ENCODE results near the gene PLTP.
"Not testable (repeated sequence)": the region's sequence is repeated elsewhere in the genome, so short reads cannot be mapped to it uniquely, and the experiment has no call there.

Gene PLTP

DNA sequence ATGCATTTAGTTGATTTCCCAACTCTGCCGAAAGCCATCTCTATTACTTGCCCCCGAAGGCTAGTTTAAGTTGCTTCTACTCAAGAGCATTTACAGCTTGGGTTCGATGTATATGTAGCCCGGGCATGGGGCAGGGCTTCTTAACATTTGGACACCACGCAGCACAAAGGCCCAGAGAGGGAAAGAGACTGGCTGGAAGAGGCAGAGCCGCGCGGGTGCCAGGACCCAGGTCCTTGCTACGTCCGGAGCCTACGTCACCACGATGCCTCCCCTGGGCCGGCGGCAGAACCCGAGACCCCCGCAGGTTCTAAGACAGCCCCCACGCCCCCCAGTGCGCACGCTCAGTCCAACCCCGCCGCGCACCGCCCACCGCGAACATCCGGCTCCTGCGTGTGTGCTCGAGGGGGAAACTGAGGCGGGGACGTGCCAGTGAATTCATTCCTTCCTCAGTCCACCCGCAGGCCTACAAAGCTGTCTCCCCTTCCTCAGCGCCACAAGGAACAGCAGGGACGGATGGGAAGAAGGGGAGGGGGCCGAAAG lies 22.2 kb upstream of the PLTP start:
- DNase-seq (ENCODE audit: low read depth): peak; percentile 69
- peak overlapping the region; percentile 82 for H3K4me3 ChIP-seq (ENCODE audit: low read depth, low read length)
- TF ChIP-seq, protein P1, sequence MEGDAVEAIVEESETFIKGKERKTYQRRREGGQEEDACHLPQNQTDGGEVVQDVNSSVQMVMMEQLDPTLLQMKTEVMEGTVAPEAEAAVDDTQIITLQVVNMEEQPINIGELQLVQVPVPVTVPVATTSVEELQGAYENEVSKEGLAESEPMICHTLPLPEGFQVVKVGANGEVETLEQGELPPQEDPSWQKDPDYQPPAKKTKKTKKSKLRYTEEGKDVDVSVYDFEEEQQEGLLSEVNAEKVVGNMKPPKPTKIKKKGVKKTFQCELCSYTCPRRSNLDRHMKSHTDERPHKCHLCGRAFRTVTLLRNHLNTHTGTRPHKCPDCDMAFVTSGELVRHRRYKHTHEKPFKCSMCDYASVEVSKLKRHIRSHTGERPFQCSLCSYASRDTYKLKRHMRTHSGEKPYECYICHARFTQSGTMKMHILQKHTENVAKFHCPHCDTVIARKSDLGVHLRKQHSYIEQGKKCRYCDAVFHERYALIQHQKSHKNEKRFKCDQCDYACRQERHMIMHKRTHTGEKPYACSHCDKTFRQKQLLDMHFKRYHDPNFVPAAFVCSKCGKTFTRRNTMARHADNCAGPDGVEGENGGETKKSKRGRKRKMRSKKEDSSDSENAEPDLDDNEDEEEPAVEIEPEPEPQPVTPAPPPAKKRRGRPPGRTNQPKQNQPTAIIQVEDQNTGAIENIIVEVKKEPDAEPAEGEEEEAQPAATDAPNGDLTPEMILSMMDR (IDR thresholded peaks at IDR 0.05; ENCODE audit: insufficient read depth, low read depth, low read length, missing control alignments): no peak

DNA sequence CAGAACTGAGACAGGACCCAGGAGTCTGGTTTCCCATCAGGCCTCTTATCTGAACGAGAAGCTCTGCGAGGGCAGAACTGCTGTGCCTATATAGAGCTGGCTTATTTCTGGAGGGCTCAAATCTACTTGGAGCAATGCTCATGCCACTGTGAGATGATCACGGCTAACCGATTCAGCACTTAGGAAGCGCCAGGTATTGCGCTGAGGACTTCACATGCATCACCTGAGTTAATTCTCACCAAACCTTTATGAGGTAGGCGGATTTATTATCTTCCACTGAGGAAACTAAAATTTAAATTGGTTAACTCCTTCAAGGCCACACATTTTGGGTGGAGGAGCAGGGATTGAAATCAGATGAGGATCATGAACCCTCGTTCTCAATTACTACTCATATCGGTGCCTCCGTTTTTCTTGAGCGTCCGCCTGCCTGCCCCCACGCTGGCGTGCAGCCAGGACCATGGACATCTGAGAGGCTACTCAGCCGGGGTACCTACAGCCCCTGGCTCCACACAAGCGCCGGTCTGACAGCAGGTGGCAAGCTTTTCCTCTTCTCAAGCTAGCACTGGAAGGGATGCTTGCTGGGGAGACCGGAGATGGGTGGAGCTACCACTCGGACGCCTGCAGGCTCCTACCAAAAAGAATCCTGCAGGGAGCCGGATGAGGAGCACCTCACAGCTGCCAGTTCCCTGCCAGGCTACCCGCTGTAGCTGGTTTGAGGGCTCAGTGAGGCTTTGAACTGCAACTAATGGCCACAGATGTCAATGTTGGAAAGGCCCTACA lies 21.5 kb upstream of the PLTP start:
- TF ChIP-seq, protein P1 (IDR thresholded peaks at IDR 0.05; ENCODE audit: insufficient read depth, low read depth, low read length, missing control alignments): peak; percentile 30

DNA sequence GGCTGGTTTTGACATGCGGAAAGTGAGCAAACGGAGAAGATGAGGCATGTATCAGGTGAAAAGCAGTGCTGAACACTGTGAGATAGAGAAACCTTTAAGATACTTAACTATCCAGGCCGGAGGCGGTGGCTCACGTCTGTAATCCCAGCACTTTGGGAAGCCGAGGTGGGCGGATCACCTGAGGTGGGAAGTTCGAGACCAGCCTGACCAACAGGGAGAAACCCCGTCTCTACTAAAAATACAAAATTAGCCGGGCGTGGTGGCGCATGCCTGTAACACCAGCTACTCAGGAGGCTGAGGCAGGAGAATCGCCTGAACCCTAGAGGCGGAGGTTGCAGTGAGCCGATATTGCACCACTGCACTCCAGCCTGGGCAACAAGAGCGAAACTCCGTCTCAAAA lies 19.7 kb upstream of the PLTP start:
- H3K4me3 ChIP-seq (ENCODE audit: low read depth, low read length); DNase-seq (ENCODE audit: low read depth): not testable (repeated sequence)

More for the DNA sequence above, 21.5 kb upstream of the PLTP start:
- peak; percentile 87 for DNase-seq (ENCODE audit: low read depth)
- H3K4me3 ChIP-seq (ENCODE audit: low read depth, low read length): peak overlapping the region; percentile 82

DNA sequence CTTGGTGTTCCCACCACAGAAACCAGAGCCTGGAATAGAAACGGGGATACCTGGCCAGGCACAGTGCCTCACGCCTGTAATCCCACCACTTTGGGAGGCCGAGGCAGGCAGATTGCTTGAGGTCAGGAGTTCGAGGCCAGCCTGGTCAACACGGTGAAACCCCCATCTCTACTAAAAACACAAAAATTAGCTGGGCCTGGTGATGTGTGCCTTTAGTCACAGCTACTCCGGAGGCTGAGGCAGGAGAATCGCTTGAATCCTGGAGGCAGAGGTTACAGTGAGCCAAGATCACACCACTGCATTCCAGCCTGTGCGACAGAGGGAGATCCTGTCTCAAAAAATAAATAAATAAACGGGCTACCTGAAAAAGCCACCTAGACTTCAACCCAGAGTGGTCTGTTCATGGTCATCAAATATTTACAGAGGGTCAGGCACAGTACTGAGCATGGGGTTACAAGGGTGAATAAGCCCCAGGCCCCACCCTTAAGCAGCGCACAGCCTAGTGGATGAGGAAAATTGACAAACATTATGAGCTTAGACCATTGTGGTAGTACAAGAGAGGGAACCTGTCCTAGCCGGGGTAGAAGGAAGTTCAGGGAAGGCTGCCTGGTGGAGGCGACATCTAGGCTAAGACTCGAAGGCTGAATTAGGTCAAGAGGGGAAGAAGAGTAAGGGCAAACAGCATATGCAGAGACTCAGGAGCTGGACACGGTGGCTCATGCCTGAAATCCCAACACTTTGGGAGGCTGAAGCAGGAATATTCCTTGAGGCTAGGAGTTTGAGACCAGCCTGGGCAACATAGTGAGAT lies 15.3 kb upstream of the PLTP start:
- TF ChIP-seq, protein P1 (IDR thresholded peaks at IDR 0.05; ENCODE audit: insufficient read depth, low read depth, low read length, missing control alignments): no peak
- no peak for DNase-seq (ENCODE audit: low read depth)
- H3K4me3 ChIP-seq (ENCODE audit: low read depth, low read length): no peak overlapping the region

DNA sequence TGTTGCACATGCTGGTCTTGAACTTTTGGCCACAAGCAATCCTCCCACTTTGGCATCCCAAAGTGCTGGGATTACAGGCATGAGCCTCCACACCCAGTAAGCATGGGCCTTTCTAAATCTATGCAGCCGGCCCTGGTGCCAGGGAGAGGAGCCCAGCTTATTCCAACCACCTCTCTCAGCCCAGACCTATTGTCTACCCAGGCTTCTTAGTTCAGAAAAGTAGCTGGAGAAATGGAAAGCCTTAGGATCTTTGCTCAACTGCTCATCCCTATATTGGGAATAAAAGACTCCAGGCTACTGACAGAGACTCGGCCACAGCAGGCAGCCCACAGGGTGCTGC lies 14.7 kb upstream of the PLTP start:
- no peak for DNase-seq (ENCODE audit: low read depth)
- H3K4me3 ChIP-seq (ENCODE audit: low read depth, low read length): no peak overlapping the region
- TF ChIP-seq, protein P1 (IDR thresholded peaks at IDR 0.05; ENCODE audit: insufficient read depth, low read depth, low read length, missing control alignments): no peak

DNA sequence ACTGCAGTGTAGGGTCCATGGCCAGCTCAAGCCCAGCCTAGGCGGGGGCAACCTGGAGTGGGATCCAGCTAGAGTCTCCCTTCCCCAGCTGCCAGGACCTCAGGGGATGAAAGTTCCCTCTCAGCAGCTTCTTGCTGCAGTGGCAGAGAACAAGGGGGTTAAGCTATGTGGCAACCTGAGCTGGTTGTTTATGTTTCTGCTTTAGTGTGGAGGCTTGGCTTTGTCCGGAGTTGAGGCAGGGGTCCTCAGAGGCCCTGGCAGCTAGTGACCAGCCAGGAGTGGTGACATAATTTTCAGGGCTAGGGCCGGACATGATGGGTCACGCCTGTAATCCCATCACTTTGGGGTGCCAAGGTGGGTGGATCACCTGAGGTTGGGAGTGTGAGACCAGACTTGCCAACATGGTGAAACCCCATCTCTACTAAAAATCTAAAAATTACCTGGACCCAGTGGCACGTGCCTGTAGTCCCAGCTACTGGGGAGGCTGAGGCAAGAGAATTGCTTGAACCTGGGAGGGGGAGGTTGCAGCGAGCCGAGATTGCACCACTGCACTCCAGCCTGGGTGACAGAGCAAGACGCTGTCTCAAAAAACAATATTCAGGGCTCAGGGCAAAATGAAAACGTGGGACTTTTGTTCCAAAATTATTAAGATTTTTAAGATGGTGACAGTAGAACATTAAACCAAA lies 14.0 kb upstream of the PLTP start:
- H3K4me3 ChIP-seq (ENCODE audit: low read depth, low read length): no peak overlapping the region
- TF ChIP-seq, protein P1 (IDR thresholded peaks at IDR 0.05; ENCODE audit: insufficient read depth, low read depth, low read length, missing control alignments): no peak
- no peak for DNase-seq (ENCODE audit: low read depth)
